Effector memory CD8-positive, alpha-beta T cell (primary cell): Measurements from ENCODE around the gene TK1.

Experiments used
- ATAC-seq: fragments of 150-1000 bp; cut with Tn5 transposase; replicated peaks from 2 replicates; pipeline ENCODE4 v1.10.0; 2021; ENCODE audit warnings: mild to moderate bottlenecking, moderate library complexity
- DNase-seq, 3 experiments: peaks; one replicate each; pipeline ENCODE4 v3.0.0; 2021
- H3K27ac Mint-ChIP-seq, 2 donors: one replicate each; pipeline ENCODE4 v1.8.0; 2022; ENCODE audit warnings: mild to moderate bottlenecking in 2 of 2, mixed read lengths in 2 of 2, moderate library complexity in 2 of 2
- H3K27me3 Mint-ChIP-seq, 2 donors: one replicate each; pipeline ENCODE4 v1.8.0; 2022; ENCODE audit warnings: mixed read lengths in 2 of 2
- H3K36me3 Mint-ChIP-seq: one replicate; pipeline ENCODE4 v1.8.0; 2022; ENCODE audit warnings: mild to moderate bottlenecking, moderate library complexity, mixed read lengths; ENCODE audit not compliant: insufficient read depth
- H3K4me1 Mint-ChIP-seq, 2 donors: one replicate each; pipeline ENCODE4 v1.8.0; 2022; ENCODE audit warnings: low read depth in 2 of 2, mixed read lengths in 2 of 2
- H3K4me3 Mint-ChIP-seq, 2 donors: one replicate each; pipeline ENCODE4 v1.8.0; 2022; ENCODE audit warnings: mild to moderate bottlenecking in 2 of 2, mixed read lengths in 2 of 2, moderate library complexity in 2 of 2
- H3K9me3 Mint-ChIP-seq, 2 donors: one replicate each; pipeline ENCODE4 v1.8.0; 2022; ENCODE audit warnings: mixed read lengths in 2 of 2

The TK1 gene

GRCh38 chr17:78226759-78227454 lies 40.1 kb upstream of the TK1 start:
- Mint-ChIP-seq H3K4me1 (peaks cover 0 to 2% of the 10 kb centered on the region in 2 donors), H3K36me3 (no peaks in the 10 kb centered on the region), H3K9me3 (no peaks in the 10 kb centered on the region), H3K27me3 (peaks cover 12 to 35% of the 10 kb centered on the region in 2 donors), H3K4me3 (no peak overlapping the region), H3K27ac (no peak overlapping the region)
- DNase-seq: no peak
- ATAC-seq: no peak

GRCh38 chr17:78226055-78226758 lies 39.4 kb upstream of the TK1 start:
- H3K36me3 Mint-ChIP-seq: no peaks in the 10 kb centered on the region
- DNase-seq (no peak), ATAC-seq (no peak)
- peaks cover 9 to 28% of the 10 kb centered on the region in 2 donors for H3K27me3 Mint-ChIP-seq
- H3K9me3 Mint-ChIP-seq: no peaks in the 10 kb centered on the region
- H3K4me1 Mint-ChIP-seq: peaks cover 0 to 2% of the 10 kb centered on the region in 2 donors
- H3K27ac Mint-ChIP-seq: no peak overlapping the region
- H3K4me3 Mint-ChIP-seq: no peak overlapping the region

- ATAC-seq (no peak), DNase-seq (no peak)
- H3K9me3 Mint-ChIP-seq: no peaks in the 10 kb centered on the region
- peaks cover 0 to 19% of the 10 kb centered on the region in 2 donors for H3K27me3 Mint-ChIP-seq
- H3K4me1 Mint-ChIP-seq: no peaks in the 10 kb centered on the region
- H3K4me3 Mint-ChIP-seq: no peak overlapping the region
- no peaks in the 10 kb centered on the region for H3K36me3 Mint-ChIP-seq
- H3K27ac Mint-ChIP-seq: no peak overlapping the region
Measured at GRCh38 chr17:78225088-78225865, 38.4 kb upstream of the TK1 start.

GRCh38 chr17:78224231-78225087 lies 37.6 kb upstream of the TK1 start:
- Mint-ChIP-seq H3K36me3 (no peaks in the 10 kb centered on the region), H3K27me3 (peaks cover 0 to 11% of the 10 kb centered on the region in 2 donors), H3K4me1 (no peaks in the 10 kb centered on the region), H3K27ac (peak overlapping the region in 1 of 2 donors; percentile 35), H3K9me3 (no peaks in the 10 kb centered on the region), H3K4me3 (no peak overlapping the region)
- ATAC-seq: no peak
- no peak for DNase-seq

- Mint-ChIP-seq H3K4me3 (no peak overlapping the region), H3K9me3 (no peaks in the 10 kb centered on the region), H3K4me1 (no peaks in the 10 kb centered on the region), H3K27ac (peak overlapping the region in 1 of 2 donors; percentile 35), H3K27me3 (peaks cover 0 to 10% of the 10 kb centered on the region in 2 donors), H3K36me3 (no peaks in the 10 kb centered on the region)
- no peak for DNase-seq
- no peak for ATAC-seq
Measured at GRCh38 chr17:78223765-78224164, 36.9 kb upstream of the TK1 start.

- Mint-ChIP-seq H3K27me3 (peaks cover 0 to 8% of the 10 kb centered on the region in 2 donors), H3K36me3 (no peaks in the 10 kb centered on the region), H3K9me3 (no peaks in the 10 kb centered on the region), H3K4me1 (no peaks in the 10 kb centered on the region), H3K27ac (no peak overlapping the region), H3K4me3 (no peak overlapping the region)
- ATAC-seq (no peak), DNase-seq (no peak)
Measured at GRCh38 chr17:78223061-78223460, 36.2 kb upstream of the TK1 start.

GRCh38 chr17:78219396-78220150 lies 32.7 kb upstream of the TK1 start:
- no peaks in the 10 kb centered on the region for H3K27me3 Mint-ChIP-seq
- peaks cover 0 to 2% of the 10 kb centered on the region in 2 donors for H3K4me1 Mint-ChIP-seq
- no peaks in the 10 kb centered on the region for H3K36me3 Mint-ChIP-seq
- DNase-seq (no peak), ATAC-seq (no peak)
- peak overlapping the region; percentile 22 to 41 for H3K27ac Mint-ChIP-seq
- H3K9me3 Mint-ChIP-seq: no peaks in the 10 kb centered on the region
- no peak overlapping the region for H3K4me3 Mint-ChIP-seq

GRCh38 chr17:78214706-78215061 lies 27.8 kb upstream of the TK1 start:
- no peaks in the 10 kb centered on the region for H3K9me3 Mint-ChIP-seq
- peaks cover 3% of the 10 kb centered on the region in 2 donors for H3K4me1 Mint-ChIP-seq
- peak overlapping the region; percentile 70 to 74 for H3K4me3 Mint-ChIP-seq
- H3K27me3 Mint-ChIP-seq: no peaks in the 10 kb centered on the region
- DNase-seq (no peak), ATAC-seq (no peak)
- peaks cover 2% of the 10 kb centered on the region for H3K36me3 Mint-ChIP-seq
- H3K27ac Mint-ChIP-seq: no peak overlapping the region

GRCh38 chr17:78214016-78214705 lies 27.3 kb upstream of the TK1 start, which contains the start of gene BIRC5:
Gene BIRC5 (plus strand): TSS chr17:78214253. CDS start chr17:78214317, 64 bp downstream.
- H3K4me1 Mint-ChIP-seq: peaks cover 3% of the 10 kb centered on the region in 2 donors
- no peaks in the 10 kb centered on the region for H3K27me3 Mint-ChIP-seq
- H3K9me3 Mint-ChIP-seq: no peaks in the 10 kb centered on the region
- peak; percentile 100 for ATAC-seq
- DNase-seq: peak; percentile 91 to 92 (median 92)
- peak within 1 kb of the TSS; percentile 70 to 74 for H3K4me3 Mint-ChIP-seq
- peaks cover 2% of the 10 kb centered on the region for H3K36me3 Mint-ChIP-seq
- no peak within 1 kb of the TSS for H3K27ac Mint-ChIP-seq

- Mint-ChIP-seq H3K4me3 (no peak overlapping the region), H3K36me3 (peaks cover 2% of the 10 kb centered on the region), H3K9me3 (no peaks in the 10 kb centered on the region), H3K27ac (no peak overlapping the region), H3K4me1 (peaks cover 3% of the 10 kb centered on the region in 2 donors), H3K27me3 (no peaks in the 10 kb centered on the region)
- DNase-seq (no peak), ATAC-seq (no peak)
Measured at GRCh38 chr17:78211032-78211431, 24.2 kb upstream of the TK1 start.

- no peak for DNase-seq
- no peak overlapping the region for H3K4me3 Mint-ChIP-seq
- H3K27me3 Mint-ChIP-seq: no peaks in the 10 kb centered on the region
- no peaks in the 10 kb centered on the region for H3K9me3 Mint-ChIP-seq
- peaks cover 3% of the 10 kb centered on the region in 2 donors for H3K4me1 Mint-ChIP-seq
- H3K36me3 Mint-ChIP-seq: peaks cover 2% of the 10 kb centered on the region
- no peak for ATAC-seq
- no peak overlapping the region for H3K27ac Mint-ChIP-seq
Measured at GRCh38 chr17:78210111-78210510, 23.3 kb upstream of the TK1 start.

GRCh38 chr17:78208486-78208885 lies 21.6 kb upstream of the TK1 start:
- no peaks in the 10 kb centered on the region for H3K27me3 Mint-ChIP-seq
- ATAC-seq (no peak), DNase-seq (no peak)
- H3K27ac Mint-ChIP-seq: no peak overlapping the region
- peaks cover 2% of the 10 kb centered on the region for H3K36me3 Mint-ChIP-seq
- no peaks in the 10 kb centered on the region for H3K4me1 Mint-ChIP-seq
- H3K4me3 Mint-ChIP-seq: no peak overlapping the region
- no peaks in the 10 kb centered on the region for H3K9me3 Mint-ChIP-seq
